H1 (cell line): ENCODE measurements around the gene SOCS3. TPM values are rescaled to one million over a fixed set of nuclear protein-coding genes. Genes with fewer than 3 reads are reported as not detected.

Experiments used
- BACH1 ChIP-seq: IDR thresholded peaks from 2 replicates; pipeline ENCODE4 v1.6.1; 2012; ENCODE audit warnings: low read length, improper control_type of control experiment
- EZH2 ChIP-seq: fragments of 200-600 bp; sonication (generic); IDR thresholded peaks from 2 replicates; pipeline ENCODE4 v1.7.1; 2012; ENCODE audit warnings: low read depth, mild to moderate bottlenecking, moderate library complexity, low read length, inconsistent platforms; ENCODE audit not compliant: severe bottlenecking
- KDM1A ChIP-seq: fragments of 200-600, 300-600 bp; sonication (generic); IDR thresholded peaks from 2 replicates; pipeline ENCODE4 v1.7.1; 2016; ENCODE audit warnings: mild to moderate bottlenecking, low read length, borderline replicate concordance
- polyA plus RNA-seq, 7 experiments: library from polyadenylated mRNA; depleted of rRNA in 3 of 7; stranded (reverse) in 5 of 7; unstranded in 2 of 7; fragments of >200 nt in 5 of 7; fragments of 200-250 nt in 2 of 7; gene quantifications; 1 replicate in 5 of 7; 2 replicates in 1 of 7; 4 replicates in 1 of 7; pipeline versions ENCODE4 v1.2.1 to v1.2.3, GENCODE V29; 2011 to 2013; ENCODE audit warnings: missing spikeins in 2 of 7, mixed read lengths in 2 of 7
- total RNA-seq: library from RNA; stranded (reverse); fragmentation: NEBNext Ultra II Directional; extraction: Animal tissue kit (Norgen Biotek cat#: 25700); gene quantifications from 2 replicates; pipeline ENCODE4 v1.2.1, GENCODE V29; 2021
- TF ChIP-seq, protein P1 (sequence below): IDR thresholded peaks from 2 replicates; pipeline ENCODE4 v1.6.1; 2011; ENCODE audit warnings: low read depth, mild to moderate bottlenecking, low read length; ENCODE audit not compliant: insufficient read depth
- TF ChIP-seq, protein P2 (sequence below): IDR thresholded peaks from 2 replicates; pipeline ENCODE4 v1.6.1; 2012; ENCODE audit warnings: inconsistent platforms

SOCS3 gene
- total and polyA plus RNA-seq, 2 of the 8 experiments (the other 6 are each of a cell fraction or from before 2014, with no cell fraction given) = 10.1 to 47.9 TPM

DNA sequence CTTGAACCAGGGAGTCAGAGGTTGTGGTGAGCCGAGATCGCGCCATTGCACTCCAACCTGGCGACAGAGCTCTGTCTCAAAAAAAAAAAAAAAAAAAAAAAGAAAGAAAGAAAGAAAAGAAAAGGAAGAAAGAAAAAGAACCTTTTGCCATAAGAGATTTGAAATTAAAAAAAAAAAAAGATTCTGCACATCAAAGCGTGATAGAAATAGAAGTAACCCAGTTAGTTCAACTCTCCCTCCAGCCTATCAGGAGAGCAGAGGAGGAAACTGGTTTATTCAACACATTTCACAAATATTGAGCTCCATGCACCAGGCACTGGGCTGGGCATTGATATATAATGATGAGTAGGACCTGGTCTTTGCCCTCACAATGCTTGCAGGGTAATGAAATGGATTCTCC lies 2.4 kb upstream of the SOCS3 start (continued):
- TF ChIP-seq, protein P1, sequence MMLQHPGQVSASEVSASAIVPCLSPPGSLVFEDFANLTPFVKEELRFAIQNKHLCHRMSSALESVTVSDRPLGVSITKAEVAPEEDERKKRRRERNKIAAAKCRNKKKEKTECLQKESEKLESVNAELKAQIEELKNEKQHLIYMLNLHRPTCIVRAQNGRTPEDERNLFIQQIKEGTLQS = no peak
- TF ChIP-seq BACH1 (no peak), KDM1A (no peak), EZH2 (no peak)
- TF ChIP-seq, protein P2, sequence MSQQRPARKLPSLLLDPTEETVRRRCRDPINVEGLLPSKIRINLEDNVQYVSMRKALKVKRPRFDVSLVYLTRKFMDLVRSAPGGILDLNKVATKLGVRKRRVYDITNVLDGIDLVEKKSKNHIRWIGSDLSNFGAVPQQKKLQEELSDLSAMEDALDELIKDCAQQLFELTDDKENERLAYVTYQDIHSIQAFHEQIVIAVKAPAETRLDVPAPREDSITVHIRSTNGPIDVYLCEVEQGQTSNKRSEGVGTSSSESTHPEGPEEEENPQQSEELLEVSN = no peak
